ENCODE results near the gene LRRC31.

Gene LRRC31

DNA sequence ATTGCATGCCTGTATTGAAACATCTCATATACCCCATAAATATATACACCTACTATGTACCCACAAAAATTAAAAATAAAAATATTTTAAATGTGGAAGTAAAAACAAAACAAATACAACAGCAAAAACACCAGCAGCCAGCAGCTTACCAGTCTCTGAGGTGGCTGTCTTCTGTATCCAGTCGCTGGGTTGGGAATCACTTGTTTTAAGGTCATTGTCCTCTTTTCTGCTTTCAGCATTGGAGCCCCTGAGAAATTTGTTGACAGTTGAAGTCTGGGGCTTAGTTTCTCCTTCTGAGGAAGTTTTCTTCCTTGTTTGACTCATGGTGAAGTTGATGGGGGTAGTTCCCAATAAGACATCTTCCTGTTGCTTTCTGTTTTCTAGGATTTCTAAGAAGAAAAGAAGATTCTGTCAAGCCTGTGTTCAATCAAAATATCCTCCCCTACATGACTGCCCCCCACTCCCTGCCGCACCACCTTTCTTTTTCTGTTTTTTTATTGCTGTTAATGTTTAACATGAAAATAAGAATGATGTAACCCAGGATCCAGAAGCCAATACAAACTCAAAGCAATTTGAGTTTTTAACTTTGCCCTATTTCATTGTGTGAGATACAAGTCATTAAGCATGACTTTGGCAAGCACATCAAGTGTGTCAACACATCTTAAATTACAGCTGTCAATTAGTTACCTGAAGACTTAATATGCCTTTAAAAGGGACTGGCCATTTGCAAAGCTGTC lies at the start of gene LRRC31:
Gene LRRC31 (minus strand): TSS at position 452 of the 737 bp plus-strand sequence. CDS start 128 bp downstream, at position 324.
- DNase-seq, result no peak

- DNase-seq, result no peak
Measured at GRCh38 chr3:169914321-169914720, 44.6 kb upstream of the LRRC31 start.

GRCh38 chr3:169913323-169913722 lies 43.6 kb upstream of the LRRC31 start:
- no peak for DNase-seq

DNA sequence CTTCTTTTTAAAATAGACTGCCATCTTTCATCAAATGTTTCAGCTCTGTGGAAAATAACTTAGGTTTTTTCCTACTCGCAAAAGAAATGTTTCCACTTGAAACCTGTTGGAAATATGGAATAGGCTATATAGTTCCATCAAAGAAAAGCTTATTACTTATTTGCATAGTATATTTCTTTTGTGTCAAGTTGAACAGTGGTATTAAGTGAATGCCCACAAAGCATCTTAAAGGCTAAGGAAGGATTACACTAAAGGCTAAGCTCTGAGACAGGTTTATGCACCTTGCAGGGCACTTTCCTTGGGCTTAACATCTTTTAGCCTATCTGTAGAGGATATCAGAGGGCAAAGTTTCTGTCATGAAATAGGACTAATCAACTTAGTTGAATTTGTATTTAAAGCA lies 41.5 kb upstream of the LRRC31 start, which contains the start of gene SAMD7:
Gene SAMD7 (plus strand): TSS at position 301 of the 400 bp plus-strand sequence. CDS start 7,927 bp downstream, outside the sequence.
- no peak for DNase-seq

- no peak for DNase-seq
Measured at GRCh38 chr3:169907944-169908343, 38.2 kb upstream of the LRRC31 start.

DNA sequence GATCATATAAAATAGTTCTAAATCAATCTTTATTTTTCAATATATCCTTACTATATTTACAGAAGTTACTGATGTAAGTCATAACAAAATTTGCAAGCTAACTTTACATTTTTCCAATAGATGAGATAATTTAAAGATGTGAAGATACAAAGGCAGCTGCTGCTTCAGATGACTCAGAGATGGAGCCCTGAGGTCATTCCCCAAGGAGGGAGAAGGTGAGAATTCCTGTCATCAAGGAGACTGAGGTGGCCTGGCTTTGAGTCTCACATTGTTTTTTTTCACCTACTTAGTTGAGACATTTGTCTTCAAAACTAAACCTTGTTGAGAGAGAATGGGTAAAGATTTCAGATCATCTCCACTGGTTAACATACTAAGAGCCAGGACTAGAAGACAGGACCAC lies 37.7 kb upstream of the LRRC31 start:
- DNase-seq, result no peak

DNA sequence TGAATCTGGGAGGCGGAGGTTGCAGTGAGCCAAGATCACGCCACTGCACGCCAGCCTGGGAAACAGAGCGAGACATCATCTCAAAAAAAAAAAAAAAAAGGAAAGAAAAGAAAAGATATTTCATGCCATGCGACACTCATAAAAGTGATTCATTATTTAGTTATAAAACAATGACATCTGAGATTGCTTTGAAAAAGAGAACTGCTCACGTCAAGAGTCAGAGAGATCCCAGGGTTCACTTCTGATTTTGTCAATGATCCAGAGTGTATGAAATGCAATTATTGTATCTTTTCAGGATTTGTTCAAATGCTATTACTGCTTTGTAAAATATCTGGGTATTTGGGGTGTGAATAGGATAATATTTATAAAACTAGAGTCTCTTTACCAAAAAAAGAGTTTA lies 35.7 kb upstream of the LRRC31 start:
- no peak for DNase-seq

GRCh38 chr3:169901453-169901852 lies 31.7 kb upstream of the LRRC31 start:
- DNase-seq, result no peak

- no peak for DNase-seq
Measured at GRCh38 chr3:169897284-169897683, 27.5 kb upstream of the LRRC31 start.

DNA sequence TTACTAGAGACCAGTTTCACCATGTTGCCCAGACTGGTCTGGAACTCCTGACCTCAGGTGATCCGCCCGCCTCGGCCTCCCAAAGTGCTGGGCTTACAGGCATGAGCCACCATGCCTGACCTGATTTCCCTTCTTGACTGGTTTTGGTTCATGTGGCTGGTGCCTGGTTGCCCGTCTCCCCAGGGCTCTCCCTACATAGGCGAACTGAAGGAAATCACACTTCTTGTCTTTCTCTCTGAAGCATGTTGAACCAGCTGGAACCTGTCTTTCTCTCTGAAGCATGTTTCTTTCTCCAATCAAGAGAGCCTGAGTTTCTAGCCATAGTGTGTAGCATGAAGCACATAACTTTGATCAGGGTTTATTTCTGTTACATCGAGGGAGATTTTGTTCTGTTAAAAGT lies 25.3 kb upstream of the LRRC31 start:
- DNase-seq, result no peak

DNA sequence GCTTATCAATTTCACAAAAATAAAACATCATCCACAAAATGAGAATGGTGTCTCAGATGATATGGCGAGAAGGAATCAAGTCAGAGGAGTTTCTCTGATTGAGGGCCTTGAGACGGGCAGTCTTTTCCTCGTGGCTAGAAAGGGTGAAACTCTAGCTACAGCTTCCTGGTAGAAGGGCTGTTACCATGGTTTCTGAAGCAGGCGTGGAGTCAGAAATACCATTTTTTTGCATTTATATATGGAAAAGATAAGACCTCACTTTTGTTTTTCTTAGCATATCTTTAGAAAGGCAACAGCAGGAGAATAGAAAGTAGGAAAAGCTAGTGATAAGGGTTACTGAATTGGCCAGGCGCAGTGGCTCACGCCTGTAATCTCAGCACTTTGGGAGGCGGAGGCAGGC lies 24.4 kb upstream of the LRRC31 start:
- no peak for DNase-seq

DNA sequence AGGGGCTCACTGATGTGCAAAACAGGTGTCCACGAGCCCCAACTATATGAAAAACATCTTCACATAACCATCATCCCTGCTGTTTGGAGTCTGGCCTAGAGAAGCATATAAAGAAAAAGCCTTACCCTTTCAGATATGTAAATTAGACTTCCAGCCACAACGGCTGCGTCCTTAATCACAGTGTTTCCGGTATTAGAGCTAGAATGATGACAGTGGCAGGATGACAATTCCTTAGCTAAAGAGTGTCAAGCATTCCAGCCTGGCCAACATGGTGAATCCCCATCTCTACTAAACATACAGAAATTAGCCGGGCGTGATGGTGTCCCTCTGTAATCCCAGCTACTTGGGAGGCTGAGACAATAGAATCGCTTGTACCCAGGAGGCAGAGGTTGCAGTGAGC lies 22.2 kb upstream of the LRRC31 start:
- DNase-seq, result no peak

DNA sequence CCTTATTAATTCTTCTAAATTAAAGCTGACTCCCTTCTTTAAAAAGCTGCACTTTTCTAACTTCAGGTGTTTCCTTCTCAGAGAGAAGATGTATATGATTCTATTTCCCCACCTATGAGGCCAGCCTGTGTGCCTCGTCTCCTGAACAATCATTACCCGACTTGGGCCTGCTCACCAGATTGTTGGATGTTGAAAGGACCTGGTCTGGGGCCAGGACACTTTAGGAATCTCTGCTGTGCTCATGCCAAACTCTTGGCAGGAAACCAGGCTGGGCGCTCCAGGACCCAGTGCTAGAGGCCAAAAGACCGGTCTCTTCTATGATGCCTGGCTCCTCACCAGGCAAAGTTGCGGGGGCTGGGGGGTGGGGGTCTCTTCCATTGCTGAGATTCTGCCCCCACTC lies 16.9 kb upstream of the LRRC31 start:
- no peak for DNase-seq

DNA sequence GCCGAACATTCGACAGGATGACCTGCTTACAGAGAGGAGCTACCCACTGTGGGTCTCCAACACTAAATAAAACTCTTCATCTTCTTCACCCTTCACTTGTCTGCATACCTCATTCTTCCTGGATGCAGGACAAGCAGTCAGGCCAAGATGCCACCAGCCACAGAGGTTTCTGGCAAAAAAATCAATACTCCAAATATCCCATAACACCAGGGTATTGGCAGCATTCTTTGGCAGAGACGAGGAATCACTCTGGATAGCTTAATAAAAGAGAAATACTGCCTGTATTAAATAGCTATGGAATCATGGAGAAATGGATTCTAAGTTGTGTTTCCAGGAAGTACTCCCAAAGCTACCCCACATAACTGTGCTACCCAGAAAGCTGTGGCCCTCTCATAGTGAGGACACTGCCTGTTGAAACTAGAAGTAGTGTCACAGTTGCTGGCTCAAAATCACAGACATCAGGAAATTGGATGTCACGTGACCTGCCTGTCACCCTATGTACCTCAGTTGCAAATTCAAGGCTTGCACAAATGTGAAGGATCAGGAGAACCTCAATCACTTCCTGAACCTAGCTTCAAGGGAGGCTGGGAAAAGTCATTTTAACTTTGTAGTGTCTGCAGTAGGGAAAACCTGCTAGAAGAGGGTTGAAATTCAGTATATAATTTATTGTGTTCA lies 11.0 kb upstream of the LRRC31 start:
- no peak for DNase-seq

DNA sequence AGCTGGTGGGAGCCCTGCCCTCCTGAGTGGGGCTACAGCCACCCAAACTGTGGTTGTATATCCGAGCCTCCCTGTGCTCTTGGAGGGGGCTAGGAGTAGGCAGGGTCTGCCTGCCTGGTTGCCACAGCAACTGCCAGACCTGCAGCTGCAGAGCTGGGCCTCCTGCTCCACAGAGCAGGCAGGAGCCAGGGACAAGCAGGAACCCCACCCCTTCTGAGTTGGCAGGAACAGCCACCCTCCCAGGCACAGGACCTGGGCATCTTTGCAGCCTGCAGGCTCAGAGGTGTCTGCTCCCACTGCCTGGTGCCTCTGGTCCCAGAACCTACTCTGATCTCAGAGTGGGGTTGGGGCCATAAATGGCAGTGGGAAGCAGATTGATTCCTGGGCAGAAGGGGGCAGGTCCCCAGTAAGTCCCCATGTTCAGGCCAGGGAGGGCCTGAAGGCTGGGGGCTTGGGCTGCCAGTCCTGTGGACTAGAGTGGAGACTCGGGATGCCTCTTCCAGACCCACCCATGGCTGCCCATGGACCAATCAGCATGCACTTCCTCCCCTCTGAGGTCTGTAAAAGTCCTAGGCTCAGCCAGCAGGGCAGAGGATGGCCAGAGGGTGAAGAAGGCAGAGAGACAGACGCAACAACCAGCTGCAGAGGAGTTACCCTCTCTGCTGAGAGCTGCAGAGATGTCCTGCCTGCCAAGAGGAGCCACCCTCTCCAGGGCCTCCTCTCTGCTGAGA lies 10.3 kb upstream of the LRRC31 start:
- no peak for DNase-seq

DNA sequence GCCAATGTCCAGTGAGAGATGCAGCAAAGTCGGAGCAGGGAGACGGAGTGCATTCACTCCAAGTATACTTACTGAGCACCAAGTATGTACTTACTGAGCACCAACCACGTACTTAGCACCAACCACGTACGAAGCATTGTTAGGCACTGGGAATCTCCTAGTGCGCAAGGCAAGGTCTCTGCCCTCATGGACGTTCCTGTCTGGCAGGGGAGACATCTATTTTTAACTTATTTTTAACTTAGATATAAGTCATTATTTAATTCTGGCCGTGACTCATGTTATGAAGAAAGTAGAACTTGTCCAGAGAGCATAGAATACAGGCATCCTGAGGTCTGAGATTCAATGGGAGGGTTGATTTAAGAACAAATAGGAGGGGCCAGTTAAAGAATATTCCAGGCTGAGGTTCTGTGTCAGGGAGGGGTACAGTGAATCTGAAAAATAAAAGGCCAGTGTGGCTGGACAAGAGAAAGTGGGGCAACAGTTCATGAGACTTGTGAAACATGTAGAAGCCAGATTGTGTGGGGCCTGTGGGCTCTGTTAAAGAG lies 9.3 kb upstream of the LRRC31 start:
- DNase-seq, result no peak

DNA sequence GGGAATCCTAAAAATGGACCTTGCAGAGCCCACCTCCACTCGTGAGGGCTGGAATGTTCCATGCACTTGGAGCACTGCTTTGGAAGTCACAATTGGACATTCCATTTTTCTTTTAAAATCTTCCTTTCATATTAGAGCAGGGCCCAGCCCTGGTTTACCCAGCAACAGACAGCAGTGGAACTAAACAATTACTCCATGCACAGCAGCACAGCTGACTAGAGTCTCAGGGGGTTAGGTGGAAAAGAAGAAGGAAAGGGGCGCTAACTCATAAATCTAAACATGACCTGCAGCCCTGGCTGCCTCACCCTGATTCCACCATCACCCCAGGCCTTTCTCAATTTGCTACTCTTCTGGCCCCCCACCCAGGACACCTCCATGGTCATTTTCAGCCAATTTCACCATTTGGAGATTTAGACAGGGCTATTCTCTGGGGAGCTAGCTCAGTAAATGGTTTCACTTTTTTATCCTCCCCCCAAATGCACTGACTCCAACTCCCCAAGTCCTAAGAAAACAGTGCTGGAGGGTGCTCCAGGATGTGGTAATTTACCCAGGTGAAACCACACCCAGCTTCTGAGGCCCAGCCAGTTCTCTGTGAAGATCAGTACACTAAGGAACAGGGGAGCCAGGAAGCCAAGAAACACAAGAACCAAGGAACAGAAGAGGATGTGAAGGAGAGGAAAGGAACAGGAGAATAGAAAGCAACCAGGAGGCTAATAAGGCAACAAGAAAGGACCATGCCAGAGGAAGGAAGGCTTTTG lies 1.6 kb upstream of the LRRC31 start:
- DNase-seq, result no peak

DNA sequence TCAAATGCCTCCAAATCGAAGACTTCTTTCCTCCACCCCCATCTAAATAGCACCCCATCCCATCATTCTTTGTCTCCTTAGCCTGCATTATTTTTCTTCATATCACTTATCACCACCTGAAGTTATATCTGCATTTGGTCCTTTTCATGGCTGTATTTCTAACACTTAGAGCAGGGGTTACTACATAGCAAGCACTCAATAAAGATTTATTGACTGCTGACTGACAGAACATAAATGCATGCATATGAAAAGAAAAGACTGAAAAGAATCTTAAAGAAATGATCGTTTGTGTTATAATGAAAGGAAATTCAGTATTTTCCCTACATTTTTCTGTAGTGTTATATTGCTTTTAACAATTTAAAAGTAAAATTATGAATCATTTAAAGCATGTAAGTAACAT lies 1.4 kb downstream of the LRRC31 start:
- no peak for DNase-seq

DNA sequence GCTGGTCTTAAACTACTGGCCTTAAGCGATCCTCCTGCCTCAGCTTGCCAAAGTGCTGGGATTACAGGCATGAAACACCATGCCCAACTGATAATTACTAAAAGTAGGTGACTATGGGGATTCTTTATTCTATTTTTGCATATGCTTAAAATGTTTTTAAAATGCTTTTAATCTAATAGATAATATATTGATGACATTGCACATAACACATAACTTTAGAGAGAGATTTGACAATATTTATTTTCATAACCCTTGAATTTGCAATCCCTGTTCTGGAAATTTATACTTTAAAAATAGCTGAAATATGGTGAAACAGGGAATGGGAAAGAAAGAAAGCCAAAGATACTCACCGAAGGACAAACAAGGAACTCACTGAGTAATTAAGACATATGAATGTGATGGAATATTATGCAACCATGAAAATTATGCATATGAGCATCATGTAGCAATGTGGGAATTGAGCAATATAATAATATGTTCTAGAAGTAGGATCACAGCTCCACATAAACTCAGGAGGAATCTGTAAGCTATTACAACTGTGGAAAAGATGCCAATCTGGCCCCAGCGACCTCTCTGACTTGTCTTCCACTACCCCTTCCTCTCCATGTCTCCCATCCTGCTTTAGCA lies 2.0 kb downstream of the LRRC31 start:
- no peak for DNase-seq

- no peak for DNase-seq
Measured at GRCh38 chr3:169865176-169865767, 4.5 kb downstream of the LRRC31 start.

- no peak for DNase-seq
Measured at GRCh38 chr3:169864270-169864669, 5.5 kb downstream of the LRRC31 start.

GRCh38 chr3:169863458-169863899 lies 6.3 kb downstream of the LRRC31 start:
- DNase-seq, result peak; percentile 30

All from activated CD4-positive, alpha-beta T cell treated with anti-CD3 and anti-CD28 coated beads for 1 hour (primary cell).